Measurements from ENCODE around the gene NUMBL.
A peak's percentile ranks its signal among the peaks of the same experiment; 100 is the strongest.
"Not testable (repeated sequence)": the region's sequence is repeated elsewhere in the genome, so short reads cannot be mapped to it uniquely, and the experiment has no call there.

Gene NUMBL

GRCh38 chr19:40690050-40690692 is at the start of gene NUMBL:
TSS of gene NUMBL (minus strand) at chr19:40690651. CDS start at chr19:40690483, 168 bp downstream.
- no peak for DNase-seq

GRCh38 chr19:40739030-40739839 is 48.8 kb upstream of the NUMBL start:
- DNase-seq, result peak; percentile 44

- DNase-seq, result no peak
Observed at GRCh38 chr19:40737102-40737644, 46.7 kb upstream of the NUMBL start.

- no peak for DNase-seq
Observed at GRCh38 chr19:40736661-40737060, 46.2 kb upstream of the NUMBL start.

GRCh38 chr19:40735013-40735771 is 44.7 kb upstream of the NUMBL start:
- DNase-seq, result no peak

GRCh38 chr19:40733149-40733548 is 42.7 kb upstream of the NUMBL start:
- DNase-seq, result no peak

GRCh38 chr19:40732304-40732703 is 41.9 kb upstream of the NUMBL start:
- DNase-seq, result not testable (repeated sequence)

- DNase-seq, result not testable (repeated sequence)
Observed at GRCh38 chr19:40730065-40730464, 39.6 kb upstream of the NUMBL start.

GRCh38 chr19:40726279-40726678 is 35.8 kb upstream of the NUMBL start:
- no peak for DNase-seq

- DNase-seq, result peak; percentile 51
Observed at GRCh38 chr19:40724855-40725254, 34.4 kb upstream of the NUMBL start.

- DNase-seq, result no peak
Observed at GRCh38 chr19:40724315-40724714, 33.9 kb upstream of the NUMBL start.

- DNase-seq, result no peak
Observed at GRCh38 chr19:40723661-40724254, 33.3 kb upstream of the NUMBL start.

- no peak for DNase-seq
Observed at GRCh38 chr19:40721936-40722661, 31.6 kb upstream of the NUMBL start.

- no peak for DNase-seq
Observed at GRCh38 chr19:40721140-40721486, 30.7 kb upstream of the NUMBL start.

GRCh38 chr19:40719414-40719894 is 29.0 kb upstream of the NUMBL start:
- DNase-seq, result no peak

GRCh38 chr19:40718774-40719391 is 28.4 kb upstream of the NUMBL start:
- DNase-seq, result no peak

GRCh38 chr19:40717880-40718773 is 27.7 kb upstream of the NUMBL start:
- DNase-seq, result no peak

- no peak for DNase-seq
Observed at GRCh38 chr19:40717325-40717879, 27.0 kb upstream of the NUMBL start.

GRCh38 chr19:40716482-40717324 is 26.3 kb upstream of the NUMBL start, which contains the start of the genes COQ8B and ITPKC:
TSS of gene COQ8B (minus strand) at chr19:40716886. CDS start at chr19:40714632, 2,254 bp downstream.
TSS of gene ITPKC (plus strand) at chr19:40717112. CDS start at chr19:40717136, 24 bp downstream.
- peak; percentile 99 for DNase-seq

Measured in activated CD4-positive, alpha-beta T cell treated with anti-CD3 and anti-CD28 coated beads, Interleukin-10, Interleukin-2, amounts not matched to agents 100 ng/mL and 50 ng/mL, durations not matched to agents 16 hours and 8 hours (primary cell).